NK-92 (cell line): ENCODE data around the gene ITFG1.
"Not testable (repeated sequence)": the region's sequence is repeated elsewhere in the genome, so short reads cannot be mapped to it uniquely, and the experiment has no call there.

Source experiments
- DNase-seq: peaks from one replicate; lab custom pipeline; 2025; ENCODE audit not compliant: unreplicated experiment; lab: John Stamatoyannopoulos, UW

Gene ITFG1

GRCh38 chr16:47342055-47342454, 118.8 kb downstream of the ITFG1 start:
- DNase-seq: no peak

GRCh38 chr16:47330562-47330961, 130.3 kb downstream of the ITFG1 start:
- not testable (repeated sequence) for DNase-seq

DNA sequence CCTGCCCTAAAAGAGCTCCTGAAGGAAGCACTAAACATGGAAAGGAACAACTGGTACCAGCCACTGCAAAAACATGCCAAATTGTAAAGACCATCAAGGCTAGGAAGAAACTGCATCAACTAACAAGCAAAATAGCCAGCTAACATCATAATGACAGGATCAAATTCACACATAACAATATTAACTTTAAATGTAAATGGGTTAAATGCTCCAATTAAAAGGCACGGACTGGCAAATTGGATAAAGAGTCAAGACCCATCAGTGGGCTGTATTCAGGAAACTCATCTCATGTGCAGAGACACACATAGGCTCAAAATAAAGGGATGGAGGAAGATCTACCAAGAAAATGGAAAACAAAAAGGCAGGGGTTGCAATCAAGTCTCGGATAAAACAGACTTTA, 136.6 kb downstream of the ITFG1 start:
- DNase-seq: not testable (repeated sequence)

DNA sequence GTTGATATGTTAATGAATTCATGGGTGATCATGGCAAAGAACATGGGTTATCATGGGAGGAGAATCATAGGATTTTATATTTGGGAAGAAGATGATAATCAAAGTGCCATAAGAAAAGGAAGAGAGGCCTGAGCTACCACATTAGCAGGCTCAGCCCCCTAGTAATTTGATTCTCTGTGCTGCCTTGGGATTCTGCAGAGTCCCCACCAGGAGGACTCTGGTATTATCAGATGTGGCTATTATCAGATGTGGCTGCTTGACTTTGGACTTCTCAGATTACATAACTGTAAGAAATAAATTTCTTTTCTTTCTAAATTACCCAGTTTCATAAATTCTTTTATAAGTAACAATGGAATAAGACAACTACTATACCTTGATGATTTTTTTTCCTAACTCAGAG, 137.6 kb downstream of the ITFG1 start:
- DNase-seq: no peak

DNA sequence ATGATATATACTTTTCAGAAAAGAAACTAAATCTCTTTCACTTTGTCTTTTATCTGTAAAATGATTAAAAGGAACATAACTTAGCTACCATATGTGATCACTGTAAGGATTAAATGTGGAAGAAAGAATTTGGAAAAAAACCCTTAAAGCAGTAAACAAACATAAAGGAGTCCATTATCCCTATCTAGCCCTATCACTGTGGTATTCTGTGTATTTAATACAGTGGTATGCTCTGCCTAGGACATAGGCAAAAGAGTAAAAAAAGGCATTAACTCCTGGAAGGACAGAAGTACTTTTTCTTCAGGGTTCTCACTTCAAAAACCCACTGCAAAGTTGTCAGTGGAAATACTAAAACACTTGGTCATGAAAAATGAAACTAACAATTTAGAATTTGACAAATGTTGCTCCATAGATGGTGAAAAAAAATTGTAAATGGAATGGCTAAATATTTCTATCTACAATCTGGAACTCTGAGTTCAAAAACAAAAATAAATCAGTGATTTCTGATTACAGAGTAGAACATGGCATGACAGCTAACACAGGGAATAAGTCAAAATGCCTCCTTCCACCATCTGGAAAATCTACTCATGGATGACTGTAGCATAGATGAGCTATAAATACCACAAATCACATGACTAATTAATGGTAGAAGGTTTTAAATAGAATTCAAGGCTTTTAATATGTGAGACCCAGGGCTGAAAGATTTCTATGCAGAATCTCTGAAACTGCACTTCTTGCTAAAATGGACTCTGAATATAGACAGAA, 140.1 kb downstream of the ITFG1 start:
- DNase-seq: no peak

GRCh38 chr16:47317465-47318240, 143.2 kb downstream of the ITFG1 start:
- no peak for DNase-seq

DNA sequence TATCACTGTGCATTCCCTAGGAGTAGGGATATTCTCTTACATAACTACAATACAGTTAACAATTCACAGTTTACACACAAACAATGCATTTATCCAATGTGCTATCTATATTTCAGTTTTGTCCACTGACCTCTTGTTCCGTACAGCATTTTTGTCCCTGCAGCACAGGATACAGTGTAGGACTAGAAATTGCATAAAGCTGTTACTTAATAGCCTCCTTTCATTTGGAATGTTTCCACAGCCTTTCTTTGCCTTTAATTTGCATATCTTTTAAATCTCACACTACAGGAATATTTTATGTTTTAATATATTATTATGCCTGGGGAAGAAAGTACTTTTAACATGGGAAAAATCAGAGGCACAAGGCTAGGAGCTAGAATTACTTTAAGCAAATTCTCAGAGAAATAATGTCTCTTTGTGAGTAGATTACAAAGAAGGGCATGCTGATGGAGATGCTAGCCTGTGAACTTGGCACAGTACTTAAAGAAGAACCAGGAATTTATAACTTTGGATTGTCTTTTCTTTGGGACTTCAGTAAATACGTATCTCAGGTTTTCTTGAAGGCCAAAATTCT, 144.3 kb downstream of the ITFG1 start:
- no peak for DNase-seq

DNA sequence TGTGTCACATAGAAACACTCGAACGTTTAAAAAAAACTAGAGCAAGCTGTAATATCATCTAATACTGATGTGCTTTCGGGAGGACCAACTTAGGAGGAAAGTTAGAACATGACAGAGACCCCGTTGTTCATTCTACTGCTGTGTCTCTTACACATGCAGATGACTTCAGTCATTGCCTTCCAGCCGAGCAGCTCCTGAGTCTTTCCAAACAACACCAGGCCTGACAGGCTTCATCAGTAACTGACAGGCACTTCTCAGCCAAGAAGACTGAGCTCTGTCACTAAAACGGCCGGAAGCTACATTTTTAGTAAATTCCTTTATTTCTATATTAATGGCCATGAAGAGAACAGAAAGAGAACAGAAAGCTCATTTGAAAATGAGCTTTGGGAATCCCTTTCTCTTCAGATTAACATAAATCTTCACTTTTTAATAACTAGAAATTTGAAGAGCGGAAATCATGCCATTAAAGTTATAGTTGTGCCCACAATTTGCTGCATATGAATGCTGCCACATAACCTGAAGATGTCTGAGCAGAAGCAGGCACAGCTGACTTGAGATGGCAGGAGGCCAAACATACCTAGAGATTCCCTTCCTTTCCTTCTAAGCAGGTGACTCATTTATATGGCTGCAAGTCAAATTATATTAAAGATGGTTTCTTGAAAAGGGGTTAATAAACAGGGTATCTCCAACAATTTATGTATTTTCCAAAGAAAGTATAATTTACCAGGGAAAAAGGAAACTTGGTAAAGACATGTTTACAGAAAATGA, 148.9 kb downstream of the ITFG1 start:
- DNase-seq: no peak

DNA sequence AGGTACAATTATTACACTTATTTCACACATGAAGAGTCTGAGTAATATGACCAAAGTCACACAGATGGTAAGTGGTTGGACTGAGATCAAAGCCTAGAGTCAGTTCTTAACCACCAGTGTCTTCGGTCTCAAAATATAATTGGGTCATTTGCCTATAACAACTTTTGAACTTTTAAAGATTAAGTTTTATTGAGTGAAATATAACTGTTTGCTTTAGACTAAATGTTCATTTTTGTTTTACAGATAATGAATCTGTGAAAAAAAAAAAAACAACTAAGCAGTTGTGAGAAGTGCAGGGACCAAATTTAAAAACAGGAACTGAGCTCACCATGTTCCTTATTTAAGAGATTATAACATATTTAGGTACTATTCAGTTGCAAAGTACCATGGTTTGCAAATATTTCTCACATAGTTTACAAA, 150.1 kb downstream of the ITFG1 start:
- no peak for DNase-seq

DNA sequence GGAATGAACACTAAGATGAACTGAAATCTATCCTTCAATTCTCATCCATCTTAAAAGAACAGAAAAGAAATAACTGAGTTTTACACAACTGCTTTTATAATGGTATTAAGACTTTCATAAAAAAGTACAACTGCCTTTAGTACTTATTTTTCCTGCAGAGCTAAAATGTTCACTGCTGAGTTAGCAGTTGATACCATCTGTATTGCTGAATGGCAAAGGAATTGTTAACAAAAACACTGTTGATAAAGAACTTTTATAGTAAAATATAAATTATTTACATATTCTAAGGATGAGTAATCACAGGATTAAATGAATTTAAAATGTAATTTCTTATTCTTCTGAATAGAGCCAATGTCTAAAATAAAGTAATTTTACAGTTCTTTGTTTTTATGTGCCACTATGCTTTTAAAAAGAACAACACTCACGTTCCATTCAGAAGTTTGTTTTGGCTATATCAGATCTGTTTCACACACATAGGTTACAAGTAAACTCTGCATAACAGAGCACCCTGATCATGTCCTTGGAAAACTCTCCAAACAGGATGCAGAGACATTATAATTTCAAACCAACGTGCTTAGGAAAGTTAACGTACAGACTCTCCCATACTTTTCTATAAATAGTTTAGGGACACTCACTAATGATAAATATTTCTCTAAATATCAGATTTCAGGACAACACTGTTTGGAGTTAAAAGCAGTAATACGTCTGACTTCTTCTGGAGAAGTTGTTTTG, 151.1 kb downstream of the ITFG1 start:
- no peak for DNase-seq

DNA sequence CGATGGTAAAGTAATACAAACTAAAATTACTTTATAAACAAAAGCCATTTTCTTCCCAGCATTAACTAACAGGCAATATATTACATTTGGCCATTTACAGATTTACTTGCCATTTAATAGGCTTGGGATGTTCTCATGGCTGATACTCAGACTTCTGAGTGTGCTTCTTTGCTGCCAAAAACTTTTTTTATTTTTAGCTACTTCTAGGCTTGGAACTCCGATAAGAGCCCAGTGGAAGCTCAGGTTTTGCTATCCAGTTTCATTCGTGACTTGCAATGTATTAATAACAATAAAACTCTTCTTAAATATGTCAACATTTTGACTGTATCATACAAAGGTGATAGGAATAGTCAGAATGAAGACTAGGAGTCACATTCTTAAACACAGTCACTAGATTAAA, 152.3 kb downstream of the ITFG1 start:
- no peak for DNase-seq

DNA sequence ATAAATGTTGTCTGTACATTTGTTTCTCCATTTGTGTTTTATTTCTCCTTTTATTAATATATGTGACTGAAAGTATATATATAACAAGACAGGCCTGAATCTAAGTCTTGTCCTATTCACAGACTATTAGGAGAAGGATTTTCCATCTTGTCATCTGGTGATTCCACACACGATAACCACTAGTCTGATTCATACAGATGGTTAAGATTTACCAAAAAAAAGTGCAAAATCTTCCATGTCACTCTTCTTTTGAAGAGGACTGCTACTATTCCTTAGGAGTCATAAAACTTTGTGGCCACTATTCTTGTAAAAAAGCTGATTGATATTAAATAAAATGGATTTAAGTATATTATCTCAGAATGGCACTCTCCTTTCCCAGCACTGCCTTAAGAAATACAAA, 156.3 kb downstream of the ITFG1 start:
- no peak for DNase-seq

DNA sequence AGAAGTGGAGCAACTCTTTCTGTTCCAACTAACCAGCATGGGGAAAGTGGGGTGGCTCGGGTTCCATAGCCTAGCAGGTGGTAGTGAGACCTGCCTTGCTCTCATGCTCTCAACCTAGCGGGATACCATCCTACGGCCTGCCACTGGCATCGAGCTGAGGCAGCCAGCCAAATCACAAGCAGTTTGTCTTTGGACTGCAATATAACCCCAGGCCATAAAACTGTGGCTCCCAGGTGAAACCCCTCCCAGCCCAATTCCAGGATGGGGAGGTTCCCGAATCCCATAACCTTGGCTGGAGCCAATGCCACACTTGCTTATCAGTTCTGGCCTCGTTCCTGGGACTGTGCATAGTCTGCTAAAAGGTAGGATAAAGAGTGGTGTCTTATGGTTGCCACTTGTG, 161.3 kb downstream of the ITFG1 start:
- DNase-seq: no peak

- no peak for DNase-seq
Measured at GRCh38 chr16:47284999-47285398, 175.9 kb downstream of the ITFG1 start.

DNA sequence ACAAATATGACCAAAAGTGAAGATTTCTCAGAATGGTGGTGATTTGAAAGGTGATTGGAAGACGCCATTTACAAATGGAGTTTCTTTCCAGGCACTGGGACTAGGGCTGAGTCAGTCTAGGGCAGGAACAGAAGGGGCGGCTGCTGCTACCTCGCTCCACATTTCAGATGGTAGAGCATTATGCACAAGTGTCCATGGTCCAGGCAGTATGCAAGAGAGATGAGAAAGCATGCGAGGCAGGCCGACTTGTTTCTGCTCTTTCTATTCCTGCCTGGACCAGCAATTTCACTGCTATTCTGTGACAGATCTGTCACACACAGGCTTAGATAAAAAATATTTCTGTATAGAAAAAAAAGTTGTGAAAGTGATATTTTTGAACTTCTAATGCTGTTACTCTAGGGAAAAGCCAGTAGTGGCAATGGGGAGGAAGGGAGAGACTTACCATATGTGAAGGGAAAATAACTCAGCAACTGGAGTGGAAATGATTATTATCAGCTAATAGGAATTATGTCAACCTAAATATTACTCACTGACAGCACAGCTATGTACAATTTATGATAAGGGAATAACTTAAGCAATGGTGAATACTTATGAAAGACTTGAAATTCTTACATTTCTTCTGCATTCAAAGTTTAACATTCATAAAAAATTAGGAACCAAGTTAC, 182.4 kb downstream of the ITFG1 start:
- no peak for DNase-seq

DNA sequence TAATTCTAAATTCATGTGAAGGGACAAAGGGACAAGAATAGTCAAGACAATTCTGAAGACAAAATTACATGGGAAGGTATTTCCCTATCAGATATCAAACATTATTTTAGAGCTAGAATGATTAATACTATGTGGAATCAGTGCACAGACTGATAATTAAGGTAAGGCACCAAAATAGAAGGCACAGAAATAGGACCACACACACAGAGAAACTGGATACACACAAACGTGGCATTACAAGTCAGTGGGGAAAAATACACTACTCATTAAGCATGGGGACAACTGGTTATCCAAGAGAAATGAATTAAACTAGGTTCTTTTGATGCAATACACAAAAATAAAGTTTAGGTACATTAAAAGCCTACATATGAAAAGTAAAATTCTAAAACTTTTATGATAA, 184.3 kb downstream of the ITFG1 start:
- no peak for DNase-seq

DNA sequence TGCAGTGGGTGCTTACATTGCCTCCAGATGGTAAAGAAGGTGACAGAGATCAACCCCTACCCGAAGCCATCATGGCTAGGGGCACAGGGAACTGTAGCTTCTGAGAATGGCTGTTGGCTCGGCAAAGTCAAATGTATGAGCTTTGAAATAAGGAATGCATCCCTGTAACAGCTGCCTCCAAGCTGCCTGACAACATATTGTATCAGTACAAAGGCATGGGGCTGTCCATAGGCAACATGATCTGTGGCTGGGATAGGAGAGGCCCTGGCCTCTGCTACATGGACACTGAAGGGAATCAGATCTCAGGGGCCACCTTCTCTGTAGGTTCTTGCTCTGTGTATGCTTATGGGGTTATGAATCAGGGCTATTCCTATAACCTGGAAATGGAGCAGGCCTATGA, 197.9 kb downstream of the ITFG1 start:
- no peak for DNase-seq

- no peak for DNase-seq
Measured at GRCh38 chr16:47260503-47260902, 200.4 kb downstream of the ITFG1 start.

GRCh38 chr16:47258874-47259461, 201.9 kb downstream of the ITFG1 start:
- DNase-seq: no peak

GRCh38 chr16:47254756-47255155, 206.1 kb downstream of the ITFG1 start:
- no peak for DNase-seq
